HEK293 (cell line): ENCODE data around the gene MYH14.

Experiments
- CTCF ChIA-PET: fragments of 350-600 bp; formaldehyde crosslinking; extraction: SDS; loops from one replicate; lab custom pipeline; 2021; ENCODE audit warnings: antibody characterized with exemption; lab: Yijun Ruan, JAX
- POLR2A ChIA-PET: fragments of 300-600 bp; formaldehyde crosslinking; extraction: SDS; loops from one replicate; lab custom pipeline; 2020; ENCODE audit warnings: antibody characterized with exemption, inconsistent platforms; lab: Yijun Ruan, JAX
- H3K27ac ChIP-seq: fragments of 200-500 bp; sonication (Bioruptor generic); 2 replicates; pipeline ENCODE4 v1.5.1; 2014; ENCODE audit warnings: low read depth, low read length, control low read depth, inconsistent platforms; ENCODE audit errors: extremely low read depth
- H3K36me3 ChIP-seq, 2 experiments: fragments of 200-500 bp in 1 of 2; sonication (Bioruptor generic) in 1 of 2; 1 replicate in 1 of 2; 2 replicates in 1 of 2; pipeline ENCODE4 v1.5.1; 2014 to 2017; ENCODE audit warnings: inconsistent platforms in 2 of 2, low read length in 2 of 2; ENCODE audit not compliant: control insufficient read depth in 2 of 2, insufficient read depth in 1 of 2
- H3K4me1 ChIP-seq: fragments of 200-500 bp; sonication (Bioruptor generic); 2 replicates; pipeline ENCODE4 v1.5.1; 2014; ENCODE audit warnings: mild to moderate bottlenecking, low read length, inconsistent platforms; ENCODE audit not compliant: control insufficient read depth, insufficient read depth
- H3K4me3 ChIP-seq: 2 replicates; pipeline ENCODE4 v1.5.1; 2011; ENCODE audit warnings: low read depth, mild to moderate bottlenecking, control low read depth, low read length, moderate library complexity
- H3K9me3 ChIP-seq: fragments of 200-500 bp; sonication (Bioruptor generic); 2 replicates; pipeline ENCODE4 v1.5.1; 2014; ENCODE audit warnings: low read depth, low read length, inconsistent platforms; ENCODE audit not compliant: control insufficient read depth, insufficient read depth
- HIC1 ChIP-seq: fragments of 450-650 bp; formaldehyde crosslinking; IDR thresholded peaks from 2 replicates; pipeline ENCODE4 v1.5.1; 2016; ENCODE audit warnings: missing biosample characterization, missing genetic modification characterization
- HOXD13 ChIP-seq: sonication (generic); formaldehyde crosslinking; IDR thresholded peaks from 2 replicates; pipeline ENCODE4 v1.8.0; 2022; ENCODE audit warnings: missing genetic modification reagents, borderline replicate concordance
- YY1 ChIP-seq: fragments of 450-650 bp; formaldehyde crosslinking; IDR thresholded peaks from 2 replicates; pipeline ENCODE4 v1.5.1; 2018; ENCODE audit warnings: missing biosample characterization, missing genetic modification characterization
- ZBTB48 ChIP-seq: fragments of 450-650 bp; formaldehyde crosslinking; IDR thresholded peaks from 2 replicates; pipeline ENCODE4 v1.5.1; 2016; ENCODE audit warnings: missing biosample characterization, missing genetic modification characterization
- ZNF18 ChIP-seq: fragments of 450-650 bp; formaldehyde crosslinking; IDR thresholded peaks from 2 replicates; pipeline ENCODE4 v1.5.1; 2016; ENCODE audit warnings: missing biosample characterization, missing genetic modification characterization
- ZNF184 ChIP-seq: fragments of 450-650 bp; IDR thresholded peaks from 2 replicates; pipeline ENCODE4 v1.5.1; 2018; ENCODE audit warnings: missing biosample characterization, mild to moderate bottlenecking, missing genetic modification characterization
- ZNF214 ChIP-seq: fragments of 450-650 bp; formaldehyde crosslinking; IDR thresholded peaks from 2 replicates; pipeline ENCODE4 v1.5.1; 2017; ENCODE audit warnings: missing biosample characterization, mild to moderate bottlenecking, missing genetic modification characterization, borderline replicate concordance
- ZNF24 ChIP-seq: fragments of 450-650 bp; formaldehyde crosslinking; IDR thresholded peaks from 2 replicates; pipeline ENCODE4 v1.5.1; 2016; ENCODE audit warnings: missing biosample characterization, missing genetic modification characterization
- ZNF266 ChIP-seq: fragments of 450-650 bp; formaldehyde crosslinking; IDR thresholded peaks from 2 replicates; pipeline ENCODE4 v1.5.1; 2016; ENCODE audit warnings: missing biosample characterization, missing genetic modification characterization, low read depth
- ZNF274 ChIP-seq, 2 experiments: fragments of 200-500 bp in 1 of 2; fragments of 450-650 bp in 1 of 2; sonication (Bioruptor generic) in 1 of 2; formaldehyde crosslinking in 1 of 2; IDR thresholded peaks; 2 replicates each; pipeline versions ENCODE4 v1.5.1 to v1.6.1; 2014 to 2016; ENCODE audit warnings: borderline replicate concordance in 1 of 2, inconsistent platforms in 1 of 2, low read length in 1 of 2, missing biosample characterization in 1 of 2, missing genetic modification characterization in 1 of 2
- ZNF48 ChIP-seq: fragments of 450-650 bp; formaldehyde crosslinking; IDR thresholded peaks from 2 replicates; pipeline ENCODE4 v1.5.1; 2016; ENCODE audit warnings: missing biosample characterization, missing genetic modification characterization
- ZNF488 ChIP-seq: fragments of 450-650 bp; formaldehyde crosslinking; IDR thresholded peaks from 2 replicates; pipeline ENCODE4 v1.5.1; 2016; ENCODE audit warnings: missing biosample characterization, missing genetic modification characterization
- ZNF544 ChIP-seq: fragments of 450-650 bp; formaldehyde crosslinking; IDR thresholded peaks from 2 replicates; pipeline ENCODE4 v1.5.0; 2017; ENCODE audit warnings: missing biosample characterization, missing genetic modification characterization
- ZNF548 ChIP-seq: fragments of 450-650 bp; formaldehyde crosslinking; IDR thresholded peaks from 2 replicates; pipeline ENCODE4 v1.5.1; 2016; ENCODE audit warnings: missing biosample characterization, missing genetic modification characterization
- ZNF549 ChIP-seq: fragments of 450-650 bp; IDR thresholded peaks from 2 replicates; pipeline ENCODE4 v1.5.1; 2018; ENCODE audit warnings: missing biosample characterization, missing genetic modification characterization, mild to moderate bottlenecking, inconsistent platforms, moderate library complexity
- ZNF580 ChIP-seq: fragments of 450-650 bp; formaldehyde crosslinking; IDR thresholded peaks from 2 replicates; pipeline ENCODE4 v1.5.1; 2016; ENCODE audit warnings: missing biosample characterization, missing genetic modification characterization
- ZSCAN16 ChIP-seq: fragments of 450-650 bp; formaldehyde crosslinking; IDR thresholded peaks from 2 replicates; pipeline ENCODE4 v1.5.1; 2016; ENCODE audit warnings: missing biosample characterization, missing genetic modification characterization
- TF ChIP-seq, protein P1 (sequence below): fragments of 450-650 bp; formaldehyde crosslinking; IDR thresholded peaks from 2 replicates; pipeline ENCODE4 v1.5.1; 2017; ENCODE audit warnings: missing biosample characterization, missing genetic modification characterization

The MYH14 gene

GRCh38 chr19:50320051-50320450, 116.6 kb downstream of the MYH14 start:
- ChIA-PET CTCF (interaction anchor here (0.7 to 1.0 kb wide), 3 partner anchors 34 to 177 kb away, joined by 3 to 4 read pairs (median 3); no protein-coding TSS in a partner anchor), POLR2A (interaction anchor here (0.6 kb wide), 1 partner anchor 352 kb away, joined by 3 read pairs; no protein-coding TSS in a partner anchor)

DNA sequence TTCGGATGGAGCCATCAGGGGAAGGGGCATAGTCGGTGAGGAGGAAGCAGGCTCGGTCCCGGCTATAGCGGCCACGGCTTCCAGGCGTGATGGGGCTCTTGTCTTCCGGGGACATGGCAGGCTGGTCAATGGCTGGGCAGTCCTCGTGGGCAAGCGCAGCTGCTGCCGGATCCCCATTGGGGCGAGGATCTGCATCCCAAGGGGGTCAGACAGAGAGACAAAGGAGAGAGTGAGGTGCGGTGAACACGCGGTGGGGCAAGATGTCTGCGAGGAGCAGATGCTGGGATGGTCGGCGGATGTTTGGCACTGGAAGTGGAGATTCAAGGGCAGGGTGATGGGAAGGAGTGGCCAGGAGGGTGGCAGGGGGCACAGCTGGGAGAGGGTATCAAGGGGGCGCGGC, 117.2 kb downstream of the MYH14 start:
- H3K36me3 ChIP-seq: peaks cover 0 to 6% of the 10 kb centered on the region in 2 experiments; a peak in 1 of 3 replicates

More at GRCh38 chr19:50320051-50320450, 116.6 kb downstream of the MYH14 start:
- TF ChIP-seq YY1 (tag by site-specific recombination) (no peak), ZNF24 (no peak), ZSCAN16 (tag by site-specific recombination) (no peak), ZNF274 (IDR thresholded peaks at IDR 0.05; ENCODE audit: low read length) (no peak), ZNF274 (tag by site-specific recombination; IDR thresholded peaks at IDR 0.05; ENCODE audit: borderline replicate concordance) (no peak)
- TF ChIP-seq, all 188 proteins: peak for 0
- Histone ChIP-seq H3K9me3 (no peaks in the 10 kb centered on the region), H3K36me3 (peaks cover 0 to 6% of the 10 kb centered on the region in 2 experiments; a peak in 1 of 3 replicates), H3K27ac (no peak overlapping the region), H3K4me3 (no peak overlapping the region), H3K4me1 (peaks cover 1% of the 10 kb centered on the region; the same call in 1 of the 2 replicates)

GRCh38 chr19:50321831-50322230, 118.4 kb downstream of the MYH14 start:
- H3K4me1 ChIP-seq: no peaks in the 10 kb centered on the region
- ChIA-PET CTCF (interaction anchor here (0.6 to 0.8 kb wide), 2 partner anchors 29 to 139 kb away, joined by 3 to 5 read pairs; no protein-coding TSS in a partner anchor), POLR2A (no interaction called here)
- peaks cover 0 to 6% of the 10 kb centered on the region in 2 experiments; a peak in 1 of 3 replicates for H3K36me3 ChIP-seq
- no peak overlapping the region for H3K27ac ChIP-seq
- TF ChIP-seq HOXD13: no peak
- TF ChIP-seq ZNF580: no peak
- TF ChIP-seq ZNF266 (tag by site-specific recombination): no peak
- no peak for TF ChIP-seq ZBTB48 (tag by site-specific recombination)
- TF ChIP-seq ZNF544 (tag by site-specific recombination): no peak
- no peak for TF ChIP-seq ZNF488 (tag by site-specific recombination)
- TF ChIP-seq ZNF48 (tag by site-specific recombination): no peak
- no peak for TF ChIP-seq ZNF548
- no peak for TF ChIP-seq ZNF184 (tag by site-specific recombination)
- TF ChIP-seq, protein P1, sequence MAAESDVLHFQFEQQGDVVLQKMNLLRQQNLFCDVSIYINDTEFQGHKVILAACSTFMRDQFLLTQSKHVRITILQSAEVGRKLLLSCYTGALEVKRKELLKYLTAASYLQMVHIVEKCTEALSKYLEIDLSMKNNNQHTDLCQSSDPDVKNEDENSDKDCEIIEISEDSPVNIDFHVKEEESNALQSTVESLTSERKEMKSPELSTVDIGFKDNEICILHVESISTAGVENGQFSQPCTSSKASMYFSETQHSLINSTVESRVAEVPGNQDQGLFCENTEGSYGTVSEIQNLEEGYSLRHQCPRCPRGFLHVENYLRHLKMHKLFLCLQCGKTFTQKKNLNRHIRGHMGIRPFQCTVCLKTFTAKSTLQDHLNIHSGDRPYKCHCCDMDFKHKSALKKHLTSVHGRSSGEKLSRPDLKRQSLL (tag by site-specific recombination): no peak
- TF ChIP-seq ZNF18: no peak
- no peak for TF ChIP-seq ZNF214 (tag by site-specific recombination)
- no peak overlapping the region for H3K4me3 ChIP-seq
- H3K9me3 ChIP-seq: no peaks in the 10 kb centered on the region

More for the DNA sequence above, 117.2 kb downstream of the MYH14 start:
- Histone ChIP-seq H3K9me3 (no peaks in the 10 kb centered on the region), H3K4me1 (no peaks in the 10 kb centered on the region), H3K27ac (no peak overlapping the region), H3K4me3 (no peak overlapping the region)
- ChIA-PET CTCF (interaction anchor here (0.7 kb wide), 2 partner anchors 177 to 371 kb away, joined by 4 to 5 read pairs; no protein-coding TSS in a partner anchor), POLR2A (no interaction called here)
- no peak for TF ChIP-seq ZNF549 (tag by site-specific recombination)
- TF ChIP-seq HIC1: peak; percentile 49; the same call in 1 of the 2 replicates
